IMR-90 (cell line): ENCODE data around the gene LRP6. TPM values are rescaled to one million over a fixed set of nuclear protein-coding genes. Genes with fewer than 3 reads are reported as not detected.

Experiments
- ATAC-seq: fragments of 200-7000 bp; cut with Tn5 transposase; 2 replicates; pipeline ENCODE4 v1.9.1; 2020; ENCODE audit warnings: low read depth, mild to moderate bottlenecking, moderate library complexity
- BruUV-seq: library from RNA; stranded (reverse); fragments of 400-500 nt; replicated peaks from 2 replicates; lab custom pipeline; 2021; lab: Mats Ljungman, UMichigan
- CTCF ChIA-PET: fragments of 300-600 bp; formaldehyde crosslinking; extraction: SDS; loops from one replicate; lab custom pipeline; 2021; ENCODE audit warnings: antibody characterized with exemption; lab: Yijun Ruan, JAX
- POLR2A ChIA-PET: fragments of 300-600 bp; sonication (Branson Sonifier 250); formaldehyde crosslinking; loops from one replicate; lab custom pipeline; 2022; ENCODE audit warnings: antibody characterized with exemption; ENCODE audit not compliant: unreplicated experiment; lab: Charles Lee
- DNase-seq: peaks from one replicate; pipeline ENCODE4 v3.0.0; 2013
- H2AFZ ChIP-seq: replicated peaks from 2 replicates; pipeline ENCODE3; 2013; ENCODE audit warnings: low read length, mild to moderate bottlenecking; ENCODE audit not compliant: poor library complexity
- H2AK5ac ChIP-seq: 2 replicates; pipeline ENCODE4 v1.6.1; 2013; ENCODE audit warnings: low read depth, low read length, inconsistent platforms
- H2AK9ac ChIP-seq: replicated peaks from 2 replicates; pipeline ENCODE3; 2013; ENCODE audit warnings: mild to moderate bottlenecking, low read depth, low read length, moderate library complexity; ENCODE audit not compliant: poor library complexity
- H2BK120ac ChIP-seq: 2 replicates; pipeline ENCODE4 v1.6.1; 2013; ENCODE audit warnings: low read depth, low read length, inconsistent platforms
- H2BK15ac ChIP-seq: 3 replicates; pipeline ENCODE4 v1.6.1; 2013; ENCODE audit warnings: low read depth, low read length, inconsistent platforms
- H2BK20ac ChIP-seq: 2 replicates; pipeline ENCODE4 v1.6.1; 2013; ENCODE audit warnings: low read depth, mild to moderate bottlenecking, inconsistent platforms, low read length, moderate library complexity
- H2BK5ac ChIP-seq: 2 replicates; pipeline ENCODE4 v1.6.1; 2013; ENCODE audit warnings: mild to moderate bottlenecking, low read depth, low read length, inconsistent platforms; ENCODE audit not compliant: poor library complexity, severe bottlenecking
- H3K14ac ChIP-seq: replicated peaks from 2 replicates; pipeline ENCODE4 v1.6.1; 2013; ENCODE audit warnings: low read depth, low read length, inconsistent platforms
- H3K18ac ChIP-seq: 2 replicates; pipeline ENCODE4 v1.6.1; 2013; ENCODE audit warnings: low read depth, low read length, control low read depth
- H3K23ac ChIP-seq: 2 replicates; pipeline ENCODE4 v1.6.1; 2013; ENCODE audit warnings: low read depth, low read length, inconsistent platforms
- H3K27ac ChIP-seq: 2 replicates; pipeline ENCODE4 v1.5.1; 2013; ENCODE audit warnings: mild to moderate bottlenecking, control low read depth, low read length; ENCODE audit not compliant: insufficient read depth
- H3K27me3 ChIP-seq: 2 replicates; pipeline ENCODE4 v1.6.1; 2013; ENCODE audit warnings: low read length; ENCODE audit not compliant: control insufficient read depth, insufficient read depth
- H3K36me3 ChIP-seq: 2 replicates; pipeline ENCODE4 v1.6.1; 2013; ENCODE audit warnings: low read length, mixed read lengths; ENCODE audit not compliant: control insufficient read depth, insufficient read depth
- H3K4ac ChIP-seq: 2 replicates; pipeline ENCODE4 v1.6.1; 2013; ENCODE audit warnings: low read depth, low read length, inconsistent platforms
- H3K4me1 ChIP-seq: 2 replicates; pipeline ENCODE4 v1.6.1; 2013; ENCODE audit warnings: low read length, mixed read lengths; ENCODE audit not compliant: control insufficient read depth, insufficient read depth
- H3K4me2 ChIP-seq: 2 replicates; pipeline ENCODE4 v1.6.1; 2013; ENCODE audit warnings: low read depth, mild to moderate bottlenecking, control low read depth, low read length, moderate library complexity
- H3K4me3 ChIP-seq: 2 replicates; pipeline ENCODE4 v1.5.1; 2013; ENCODE audit warnings: low read depth, mild to moderate bottlenecking, control low read depth, low read length, moderate library complexity; ENCODE audit not compliant: insufficient read depth
- H3K56ac ChIP-seq: 2 replicates; pipeline ENCODE4 v1.6.1; 2013; ENCODE audit warnings: low read length, inconsistent platforms; ENCODE audit not compliant: insufficient read depth; ENCODE audit errors: extremely low read depth
- H3K79me1 ChIP-seq, 2 experiments: 2 replicates each; pipeline ENCODE4 v1.6.1; 2013; ENCODE audit warnings: low read length in 2 of 2, inconsistent platforms in 1 of 2, low read depth in 1 of 2
- H3K9ac ChIP-seq: 2 replicates; pipeline ENCODE4 v1.6.1; 2013; ENCODE audit warnings: low read depth, low read length, control low read depth
- H3K9me1 ChIP-seq: 2 replicates; pipeline ENCODE4 v1.6.1; 2013; ENCODE audit warnings: low read length, inconsistent platforms; ENCODE audit not compliant: insufficient read depth
- H3K9me3 ChIP-seq: 2 replicates; pipeline ENCODE4 v1.6.1; 2013; ENCODE audit warnings: low read length; ENCODE audit not compliant: control insufficient read depth, insufficient read depth
- H4K20me1 ChIP-seq: 2 replicates; pipeline ENCODE4 v1.6.1; 2013; ENCODE audit warnings: low read length, inconsistent platforms; ENCODE audit not compliant: insufficient read depth
- H4K5ac ChIP-seq: 2 replicates; pipeline ENCODE4 v1.6.1; 2013; ENCODE audit warnings: mild to moderate bottlenecking, low read depth, low read length, control low read depth
- H4K8ac ChIP-seq, 2 experiments: 2 replicates each; pipeline ENCODE4 v1.6.1; 2013; ENCODE audit warnings: low read depth in 2 of 2, low read length in 2 of 2, control low read depth in 1 of 2, inconsistent platforms in 1 of 2
- H4K91ac ChIP-seq: 2 replicates; pipeline ENCODE4 v1.6.1; 2013; ENCODE audit warnings: low read depth, low read length, inconsistent platforms; ENCODE audit not compliant: insufficient read depth
- BHLHE40 ChIP-seq: fragments of 150-350 bp; IDR thresholded peaks from 2 replicates; pipeline ENCODE4 v1.6.1; 2016; ENCODE audit warnings: mild to moderate bottlenecking, low read depth, low read length
- CHD1 ChIP-seq: IDR thresholded peaks from 2 replicates; pipeline ENCODE4 v1.6.1; 2012; ENCODE audit warnings: low read depth, low read length, improper control_type of control experiment
- ELK1 ChIP-seq: fragments of 150-350 bp; IDR thresholded peaks from 2 replicates; pipeline ENCODE4 v1.6.1; 2016; ENCODE audit warnings: low read depth, mild to moderate bottlenecking, low read length, moderate library complexity, borderline replicate concordance
- MAZ ChIP-seq: IDR thresholded peaks from 2 replicates; pipeline ENCODE4 v1.6.1; 2012; ENCODE audit warnings: low read depth, mild to moderate bottlenecking, low read length, improper control_type of control experiment, moderate library complexity, borderline replicate concordance
- NFE2L2 ChIP-seq: fragments of 150-350 bp; IDR thresholded peaks from 2 replicates; pipeline ENCODE4 v1.6.1; 2016; ENCODE audit warnings: low read depth, mild to moderate bottlenecking, low read length
- POLR2A ChIP-seq: IDR thresholded peaks from 2 replicates; pipeline ENCODE4 v1.6.1; 2012; ENCODE audit warnings: mild to moderate bottlenecking, low read depth, low read length
- RAD21 ChIP-seq: IDR thresholded peaks from 2 replicates; pipeline ENCODE4 v1.6.1; 2012; ENCODE audit warnings: low read length, improper control_type of control experiment
- dilution Hi-C: fragments of 300-500 bp; cut with HindIII; formaldehyde crosslinking; loops from one replicate; pipeline ENCODE4 v1.14.3; 2018; ENCODE audit warnings: low sequenced_read_pairs; ENCODE audit not compliant: unreplicated experiment
- in situ Hi-C: fragments of 300-500 bp; cut with MboI; formaldehyde crosslinking; loops from 3 replicates; pipeline ENCODE4 v1.14.3; 2019; ENCODE audit warnings: low sequenced_read_pairs, inconsistent platforms, mixed read lengths
- intact Hi-C: fragments of 100-400 bp; cut with micrococcal nuclease; formaldehyde crosslinking; loops from 2 replicates; pipeline ENCODE4 v1.10.0; 2022
- polyA plus RNA-seq, 3 experiments: library from polyadenylated mRNA; depleted of rRNA; stranded (reverse); fragments of >200 nt; gene quantifications; 2 replicates each; pipeline ENCODE4 v1.2.3, GENCODE V29; 2012; ENCODE audit warnings: low replicate concordance in 1 of 3
- total RNA-seq: library from RNA; depleted of rRNA; stranded (reverse); fragments of >200 nt; gene quantifications from 2 replicates; pipeline ENCODE4 v1.2.3, GENCODE V29; 2012

LRP6 gene
- total and polyA plus RNA-seq, 2 of the 4 experiments (the other 2 are of a cell fraction), result 14.2 to 32.1 TPM

DNA sequence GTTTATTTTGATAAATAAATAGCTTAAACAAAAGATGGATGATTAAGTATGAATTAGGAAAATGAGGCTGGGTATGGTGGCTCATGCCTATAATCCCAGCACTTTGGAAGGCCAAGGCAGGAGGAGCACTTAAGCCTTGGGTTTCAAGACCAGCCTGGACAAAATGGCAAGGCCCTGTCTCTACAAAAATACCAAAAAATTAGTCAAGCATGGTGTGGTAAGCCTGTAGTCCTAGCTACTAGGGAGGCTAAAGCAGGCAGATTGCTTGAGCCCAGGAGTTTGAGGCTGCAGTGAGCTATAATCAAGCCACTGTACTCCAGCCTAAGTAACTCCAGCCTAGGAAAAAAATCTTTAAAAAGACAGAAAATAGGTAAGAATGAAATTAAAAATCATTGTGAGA, 100.1 kb downstream of the LRP6 start:
- Histone ChIP-seq H3K4me2 (no peak overlapping the region), H2BK15ac (no peak overlapping the region), H4K5ac (no peak overlapping the region), H3K18ac (no peak overlapping the region), H3K56ac (no peak overlapping the region), H3K9me1 (no peaks in the 10 kb centered on the region), H3K79me1 (peaks cover 5 to 24% of the 10 kb centered on the region in 2 experiments; a peak in 3 of 4 replicates), H4K20me1 (no peaks in the 10 kb centered on the region), H3K27ac (no peak overlapping the region), H2BK5ac (no peak overlapping the region), H3K9ac (no peak overlapping the region), H2BK120ac (no peak overlapping the region), H2AFZ (no peak overlapping the region), H3K23ac (no peak overlapping the region), H2AK5ac (no peak overlapping the region), H3K36me3 (peaks cover 8% of the 10 kb centered on the region; the same call in 1 of the 2 replicates), H3K27me3 (no peaks in the 10 kb centered on the region), H4K8ac (no peak overlapping the region), H3K14ac (no peak overlapping the region), H3K4me1 (peaks cover 7% of the 10 kb centered on the region; the same call in 1 of the 2 replicates), H3K9me3 (no peaks in the 10 kb centered on the region), H3K4ac (no peak overlapping the region), H2AK9ac (no peak overlapping the region), H3K4me3 (no peak overlapping the region), H2BK20ac (no peak overlapping the region), H4K91ac (no peak overlapping the region)
- ChIA-PET POLR2A (no interaction called here), CTCF (no interaction called here)
- DNase-seq (no peak), ATAC-seq (no peak)
- dilution Hi-C loops, result no loop called here
- intact Hi-C loops, result no loop called here
- BruUV-seq, result no TSS peak
- TF ChIP-seq CHD1 (no peak), POLR2A (no peak), NFE2L2 (no peak), RAD21 (no peak), MAZ (no peak), ELK1 (no peak), BHLHE40 (no peak)
- in situ Hi-C loops, result no loop called here
